ENCODE data around the gene ACTRT2. TPM values are rescaled to one million over a fixed set of nuclear protein-coding genes. Genes with fewer than 3 reads are reported as not detected.

The ACTRT2 gene
- total and polyA plus RNA-seq, 2 of the 8 experiments (the other 6 are each of a cell fraction or from before 2014, with no cell fraction given) = not detected

DNA sequence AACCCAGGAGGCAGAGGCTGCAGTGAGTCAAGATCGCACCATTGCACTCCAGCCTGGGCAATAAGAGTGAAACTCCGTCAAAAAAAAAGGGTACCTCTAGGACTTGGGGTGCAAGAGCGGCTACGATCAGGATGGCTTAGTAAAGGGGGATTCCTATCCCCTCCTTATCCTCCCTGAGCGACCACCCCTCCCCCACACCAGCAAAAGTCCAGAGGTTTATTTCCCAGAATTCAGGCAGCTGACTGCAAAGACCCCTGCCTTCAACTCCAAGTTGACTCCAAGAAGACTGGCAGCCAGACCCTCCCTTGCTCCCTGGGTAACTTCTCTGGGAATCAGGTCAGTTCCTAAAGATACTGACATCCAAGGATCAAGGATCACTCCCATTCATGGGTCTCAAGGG, 35.4 kb downstream of the ACTRT2 start (continued):
- TF ChIP-seq TAF7 (optimal IDR thresholded peaks at IDR 0.05; ENCODE audit: borderline replicate concordance, low read depth, low read length) (no peak), JUND (IDR thresholded peaks at IDR 0.05; ENCODE audit: low read length) (no peak), TAF1 (IDR thresholded peaks at IDR 0.05; ENCODE audit: low read depth, low read length) (no peak), MAFK (IDR thresholded peaks at IDR 0.05; ENCODE audit: low read depth, low read length) (no peak), EZH2 (IDR thresholded peaks at IDR 0.05; ENCODE audit: low read depth, low read length, severe bottlenecking) (no peak), CREB1 (IDR thresholded peaks at IDR 0.05) (no peak), NRF1 (IDR thresholded peaks at IDR 0.05; ENCODE audit: low read depth, low read length) (no peak), HDAC6 (IDR thresholded peaks at IDR 0.05; ENCODE audit: low read depth, low read length) (no peak)

All from H1 (cell line).